ENCODE measurements around the gene KRTAP19-5.
"Not testable (repeated sequence)": the region's sequence is repeated elsewhere in the genome, so short reads cannot be mapped to it uniquely, and the experiment has no call there.

The KRTAP19-5 gene

GRCh38 chr21:30502041-30502440 lies at the start of gene KRTAP19-5:
Gene KRTAP19-5, minus strand, starts transcription at chr21:30502141. Its CDS starts 51 bp downstream, at chr21:30502090.
- no peak for DNase-seq

DNA sequence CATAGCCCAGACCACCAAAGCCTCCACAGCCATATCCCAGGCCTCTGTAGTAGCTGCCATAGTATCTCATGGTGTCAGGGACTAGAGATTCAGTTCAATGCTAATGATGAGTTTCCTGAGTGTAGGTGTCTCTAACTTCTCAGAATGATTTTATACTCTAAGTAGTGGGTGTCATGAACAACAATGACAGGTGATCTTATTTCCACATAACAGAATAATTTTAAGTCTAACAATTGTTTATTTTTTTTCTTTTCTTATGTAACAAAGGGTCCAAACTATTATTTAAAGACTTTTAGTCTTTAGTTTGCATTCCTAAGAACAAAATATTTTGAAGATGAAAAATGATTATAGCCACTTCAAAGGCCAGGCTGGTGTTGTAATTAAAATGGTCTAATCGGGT lies 39.8 kb upstream of the KRTAP19-5 start, which contains the start of gene KRTAP19-6:
TSS of gene KRTAP19-6 (minus strand) at position 101 of the 400 bp plus-strand sequence. CDS start at position 70, 31 bp downstream.
- no peak for DNase-seq

DNA sequence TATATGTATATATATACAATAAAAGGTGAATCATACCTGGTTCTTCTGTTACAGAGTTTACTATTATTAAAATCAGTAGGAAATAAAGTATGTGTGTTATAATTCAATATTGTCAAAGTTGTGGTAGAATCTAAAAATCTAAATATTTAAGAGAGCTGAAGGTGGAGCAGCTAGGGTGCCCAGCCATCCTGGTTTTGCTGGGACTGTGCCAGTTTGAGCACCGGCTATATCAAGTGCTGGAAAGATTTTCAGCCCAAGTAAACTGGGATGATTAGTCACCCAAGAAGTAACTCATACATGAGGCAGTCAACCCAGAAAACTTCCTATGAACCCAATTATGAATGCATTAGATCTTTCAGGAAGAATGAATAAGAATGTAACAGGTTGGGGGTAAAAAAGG lies 16.9 kb upstream of the KRTAP19-5 start:
- DNase-seq: no peak

- no peak for DNase-seq
Measured at GRCh38 chr21:30515681-30516080, 13.7 kb upstream of the KRTAP19-5 start.

- not testable (repeated sequence) for DNase-seq
Measured at GRCh38 chr21:30505621-30506205, 3.8 kb upstream of the KRTAP19-5 start.

- DNase-seq: no peak
Measured at GRCh38 chr21:30497065-30497464, 4.9 kb downstream of the KRTAP19-5 start, which contains the start of gene KRTAP19-4. Gene KRTAP19-4, minus strand, starts transcription at chr21:30497165. Its CDS starts 55 bp downstream, at chr21:30497110.

DNA sequence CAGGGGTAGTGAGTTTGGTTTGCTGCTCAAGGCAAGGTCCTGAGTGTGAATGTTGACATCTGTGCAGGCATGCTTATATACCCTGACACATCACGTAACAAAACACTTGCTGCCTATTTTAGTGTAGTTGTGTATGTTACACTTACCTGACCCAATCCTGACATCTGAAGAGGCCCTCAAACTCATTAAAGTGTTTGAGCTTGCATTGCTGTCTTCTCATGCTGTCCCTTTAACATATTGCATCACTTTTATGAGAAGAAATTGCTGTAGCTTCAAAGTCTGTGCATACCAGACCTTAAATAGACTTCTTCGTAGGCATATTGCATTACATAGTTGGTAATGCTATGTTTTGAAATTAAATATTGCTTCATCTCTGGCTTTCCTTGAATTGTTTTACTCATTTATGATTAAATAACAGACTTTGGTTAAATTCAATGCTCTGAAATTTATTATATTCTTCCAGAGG lies 9.9 kb downstream of the KRTAP19-5 start, which contains the start of gene KRTAP19-3:
TSS of gene KRTAP19-3 (minus strand) at position 51 of the 466 bp plus-strand sequence. CDS start 56 bp downstream, outside the sequence.
- no peak for DNase-seq

DNA sequence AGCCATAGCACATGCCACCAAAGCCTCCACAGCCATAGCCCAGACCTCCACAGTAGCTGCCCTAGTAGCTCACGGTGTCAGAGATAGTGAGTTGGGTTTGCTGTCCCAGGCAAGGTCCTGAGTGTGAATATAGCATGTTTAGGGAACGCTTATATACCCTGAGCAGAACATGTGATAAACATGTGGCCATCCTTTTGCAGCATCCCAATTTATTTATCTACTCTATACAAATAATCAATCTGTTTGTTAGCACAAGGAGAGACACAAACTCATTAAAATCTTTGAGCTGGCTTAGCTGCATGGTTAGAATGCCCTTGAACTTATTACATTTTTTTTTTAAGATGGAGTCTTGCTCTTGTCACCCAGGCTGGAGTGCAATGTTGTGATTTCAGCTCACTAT lies 14.6 kb downstream of the KRTAP19-5 start, which contains the start of gene KRTAP19-2:
TSS of gene KRTAP19-2 (minus strand) at position 101 of the 400 bp plus-strand sequence. CDS start at position 13, 88 bp downstream.
- no peak for DNase-seq

DNA sequence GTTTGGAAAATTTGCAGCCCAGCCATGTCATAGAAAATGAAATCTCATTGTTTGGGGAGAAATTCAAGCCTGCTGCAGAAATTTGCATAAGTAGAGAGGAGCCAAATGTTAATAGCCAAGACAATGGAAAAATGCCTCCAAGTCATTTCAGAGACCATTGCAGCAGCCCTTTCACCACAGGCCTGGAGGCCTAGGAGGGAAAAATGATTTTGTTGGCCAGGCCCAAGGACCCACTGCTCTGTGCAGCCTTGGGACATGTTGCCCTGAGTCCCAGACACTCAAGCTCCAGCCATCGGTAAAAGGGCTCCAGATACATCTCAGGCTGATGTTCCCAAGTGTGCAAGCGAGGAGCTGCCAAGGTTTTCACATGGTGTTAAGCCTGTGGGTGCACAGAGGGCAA lies 15.8 kb downstream of the KRTAP19-5 start:
- no peak for DNase-seq

DNA sequence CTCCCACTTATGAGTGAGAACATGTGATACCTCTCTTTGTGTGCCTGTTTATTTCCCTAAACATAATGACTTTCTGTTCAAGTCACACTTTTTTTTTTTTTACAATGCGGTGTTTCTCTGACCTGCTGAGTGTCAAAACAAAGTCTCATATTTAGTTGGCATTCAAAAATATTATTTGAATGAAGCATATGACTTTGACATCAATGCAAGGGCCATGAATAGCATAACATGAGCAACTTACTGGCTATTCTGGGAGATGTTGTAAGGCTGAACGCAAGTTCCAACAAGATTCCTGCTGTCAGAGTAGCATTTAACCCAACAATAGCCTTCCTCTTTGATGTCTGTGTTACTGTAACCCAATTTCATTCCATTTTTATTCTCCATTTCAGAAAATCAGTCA lies 19.8 kb downstream of the KRTAP19-5 start:
- no peak for DNase-seq

GRCh38 chr21:30480145-30480544 lies 21.8 kb downstream of the KRTAP19-5 start, which contains the start of gene KRTAP19-1:
Gene KRTAP19-1, minus strand, starts transcription at chr21:30480367. Its CDS starts 50 bp downstream, at chr21:30480317.
- DNase-seq: no peak

DNA sequence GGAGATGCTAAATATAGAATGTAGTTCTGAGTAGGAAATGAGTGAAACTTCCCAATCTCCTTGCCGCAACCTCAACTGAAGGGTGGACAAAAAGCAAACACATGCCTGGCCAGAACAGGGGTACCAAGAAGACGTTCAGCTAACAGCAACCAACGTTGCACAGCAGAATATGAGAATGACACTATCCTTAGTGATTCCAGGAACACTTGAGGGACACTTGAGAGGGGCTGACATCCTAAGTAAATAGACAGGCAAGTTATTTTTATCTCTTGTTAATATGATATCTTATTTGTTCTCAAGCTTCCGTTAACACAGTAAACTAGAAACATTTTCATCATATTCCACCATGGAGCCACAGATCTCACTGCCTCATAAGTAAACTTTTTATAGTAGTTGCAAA lies 22.7 kb downstream of the KRTAP19-5 start:
- no peak for DNase-seq

DNA sequence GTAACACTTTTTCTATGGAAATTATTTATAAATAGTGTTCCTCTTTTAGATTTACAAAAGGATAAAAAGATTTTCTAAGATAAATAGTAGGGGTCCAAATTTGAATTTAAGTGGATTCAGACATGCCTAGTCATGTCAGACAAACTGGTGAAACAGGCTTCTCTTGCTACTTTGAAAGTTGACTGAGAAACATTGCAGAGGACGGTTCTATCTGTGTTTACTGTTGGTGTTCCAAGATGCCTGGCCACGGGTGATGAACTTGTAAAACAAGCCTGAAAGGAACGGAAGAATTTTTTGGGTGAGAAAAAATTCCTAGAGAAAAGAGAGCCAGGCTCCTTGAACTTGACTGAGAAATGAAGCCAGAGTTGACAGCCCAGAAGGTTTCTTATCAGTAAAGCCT lies 23.9 kb downstream of the KRTAP19-5 start:
- no peak for DNase-seq

- no peak for DNase-seq
Measured at GRCh38 chr21:30468900-30469714, 32.8 kb downstream of the KRTAP19-5 start.

DNA sequence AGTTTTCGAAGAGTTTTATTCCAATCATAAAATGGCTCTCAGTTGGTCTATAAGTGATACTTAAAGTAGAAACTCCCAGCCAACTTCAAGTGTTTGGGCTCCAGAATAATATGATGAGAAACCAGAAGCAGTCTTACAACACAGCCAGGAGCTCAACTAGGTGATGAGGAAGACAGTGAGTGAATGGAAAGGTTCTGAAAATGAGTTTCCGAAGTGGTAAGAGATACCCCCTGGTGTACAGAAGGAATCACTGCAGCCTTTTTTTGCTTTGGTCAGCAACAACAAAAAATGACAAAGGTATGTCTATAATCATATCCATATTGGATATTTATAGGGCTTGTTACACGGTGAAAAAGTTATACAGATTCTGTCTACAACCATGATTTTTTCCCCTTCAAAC lies 38.2 kb downstream of the KRTAP19-5 start:
- DNase-seq: no peak
